Activated CD4-positive, alpha-beta T cell treated with anti-CD3 and anti-CD28 coated beads, Interleukin-2, amount 10 ng/mL, durations not matched to agents 24 days and 14 days (primary cell): ENCODE results near the gene GIMAP2. TPM values are rescaled to one million over a fixed set of nuclear protein-coding genes. Genes with fewer than 3 reads are reported as not detected.

Source experiments
- DNase-seq: peaks from one replicate; pipeline ENCODE4 v3.0.0; 2022
- H3K27ac Mint-ChIP-seq: one replicate; pipeline ENCODE4 v1.8.0; 2022; ENCODE audit warnings: mild to moderate bottlenecking, mixed read lengths
- H3K27me3 Mint-ChIP-seq: one replicate; pipeline ENCODE4 v1.8.0; 2022; ENCODE audit warnings: mixed read lengths
- H3K36me3 Mint-ChIP-seq: one replicate; pipeline ENCODE4 v1.8.0; 2022; ENCODE audit warnings: low read depth, mild to moderate bottlenecking, mixed read lengths
- H3K4me1 Mint-ChIP-seq: one replicate; pipeline ENCODE4 v1.8.0; 2021; ENCODE audit warnings: mixed read lengths
- H3K4me3 Mint-ChIP-seq: one replicate; pipeline ENCODE4 v1.8.0; 2022; ENCODE audit warnings: mild to moderate bottlenecking, moderate library complexity, mixed read lengths
- H3K9me3 Mint-ChIP-seq: one replicate; pipeline ENCODE4 v1.8.0; 2021; ENCODE audit warnings: mixed read lengths
- intact Hi-C: fragments of 100-400 bp; cut with micrococcal nuclease; formaldehyde crosslinking; loops from one replicate; pipeline ENCODE4 v1.15.1; 2023
- total RNA-seq: library from RNA; stranded (reverse); gene quantifications from 2 replicates; pipeline ENCODE4 v1.2.3, GENCODE V29; 2022

Gene GIMAP2
- total RNA-seq, 1 donor from 2014 or later: 28.2 TPM

- Mint-ChIP-seq H3K27me3 (no peaks in the 10 kb centered on the region), H3K9me3 (no peaks in the 10 kb centered on the region), H3K4me3 (peak overlapping the region; percentile 89), H3K4me1 (peaks cover 69% of the 10 kb centered on the region), H3K27ac (peak overlapping the region; percentile 88), H3K36me3 (peaks cover 68% of the 10 kb centered on the region)
- DNase-seq: peak; percentile 81
- intact Hi-C loops: no loop called here
Measured at GRCh38 chr7:150740053-150740452, 54.5 kb downstream of the GIMAP2 start.

- peak overlapping the region; percentile 89 for H3K4me3 Mint-ChIP-seq
- H3K36me3 Mint-ChIP-seq: peaks cover 84% of the 10 kb centered on the region
- no peaks in the 10 kb centered on the region for H3K27me3 Mint-ChIP-seq
- H3K27ac Mint-ChIP-seq: peak overlapping the region; percentile 89
- H3K4me1 Mint-ChIP-seq: peaks cover 72% of the 10 kb centered on the region
- DNase-seq: peak; percentile 73
- intact Hi-C loops: no loop called here
- no peaks in the 10 kb centered on the region for H3K9me3 Mint-ChIP-seq
Measured at GRCh38 chr7:150742286-150742968, 56.9 kb downstream of the GIMAP2 start.

Other genes with a start within 250 kb of the GIMAP2 start
- 7.9 and 8.5 TPM in 2 replicates for gene GIMAP8, start 235.1 kb upstream of the GIMAP2 start, total RNA-seq
- gene GIMAP7, start 170.8 kb upstream of the GIMAP2 start, total RNA-seq: 40.5 and 45.0 TPM in 2 replicates
- 61.1 and 62.7 TPM in 2 replicates for gene GIMAP4, start 118.3 kb upstream of the GIMAP2 start, total RNA-seq
- 35.5 and 35.8 TPM in 2 replicates for gene GIMAP6, start 53.3 kb upstream of the GIMAP2 start, total RNA-seq
- 4.9 and 6.0 TPM in 2 replicates for gene GIMAP1, start 30.9 kb downstream of the GIMAP2 start, total RNA-seq
- gene GIMAP5, start 51.7 kb downstream of the GIMAP2 start, total RNA-seq: 44.4 and 50.9 TPM in 2 replicates
- not detected in 2 replicates for gene TMEM176B, start 114.7 kb downstream of the GIMAP2 start, total RNA-seq
- gene TMEM176A, start 115.1 kb downstream of the GIMAP2 start, total RNA-seq: not detected in 2 replicates
- gene AOC1, start 166.8 kb downstream of the GIMAP2 start, total RNA-seq: not detected in 2 replicates